ENCODE measurements around the gene OPTC. TPM values are rescaled to one million over a fixed set of nuclear protein-coding genes. Genes with fewer than 3 reads are reported as not detected.
"Not testable (repeated sequence)": the region's sequence is repeated elsewhere in the genome, so short reads cannot be mapped to it uniquely, and the experiment has no call there.

The OPTC gene
- total RNA-seq, 1 experiment from 2014 or later: not detected

- no peak for DNase-seq (ENCODE audit: low read depth)
- in situ Hi-C loops (cut with HindIII; ENCODE audit: low pct_unique_long_range_greater_than_20kb, low sequenced_read_pairs): no loop called here
Observed at GRCh38 chr1:203463469-203464062, 30.4 kb upstream of the OPTC start.

- DNase-seq (ENCODE audit: low read depth): no peak
- in situ Hi-C loops (cut with HindIII; ENCODE audit: low pct_unique_long_range_greater_than_20kb, low sequenced_read_pairs): no loop called here
Observed at GRCh38 chr1:203464226-203464625, 29.7 kb upstream of the OPTC start.

- no peak for DNase-seq (ENCODE audit: low read depth)
- in situ Hi-C loops (cut with HindIII; ENCODE audit: low pct_unique_long_range_greater_than_20kb, low sequenced_read_pairs): no loop called here
Observed at GRCh38 chr1:203464743-203465142, 29.2 kb upstream of the OPTC start.

DNA sequence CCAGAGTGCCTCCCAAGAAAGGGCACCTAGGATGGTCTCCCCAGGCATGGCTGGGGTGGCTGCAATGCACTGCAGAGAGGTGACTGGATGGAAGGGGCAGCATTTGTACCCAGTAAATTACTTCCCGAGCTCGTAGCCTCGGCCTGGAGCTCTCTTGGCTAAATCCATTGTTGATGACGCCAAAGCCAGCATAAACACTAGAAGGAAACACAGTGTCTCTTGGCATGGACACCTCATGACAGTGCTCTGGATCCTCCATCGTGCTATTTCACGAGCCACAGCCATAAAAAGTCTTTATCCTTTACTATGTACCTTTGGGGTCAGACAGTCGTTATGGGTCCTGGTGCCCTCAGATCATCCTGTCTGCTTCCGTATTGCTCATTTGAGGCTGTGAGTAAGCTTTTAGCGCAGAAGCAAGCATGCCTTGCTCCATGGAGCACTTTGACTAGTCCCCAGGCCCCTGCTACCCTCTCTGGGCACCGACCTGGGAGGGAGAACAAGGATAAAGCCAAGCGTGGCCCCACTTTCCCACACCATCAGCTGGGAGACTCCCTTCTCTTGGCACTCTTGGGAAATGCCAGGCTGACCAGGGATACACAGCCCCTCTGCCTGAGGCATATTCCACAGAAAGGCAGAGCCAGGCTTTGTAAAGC is 28.7 kb upstream of the OPTC start:
- no peak for DNase-seq (ENCODE audit: low read depth)
- in situ Hi-C loops (cut with HindIII; ENCODE audit: low pct_unique_long_range_greater_than_20kb, low sequenced_read_pairs): no loop called here

DNA sequence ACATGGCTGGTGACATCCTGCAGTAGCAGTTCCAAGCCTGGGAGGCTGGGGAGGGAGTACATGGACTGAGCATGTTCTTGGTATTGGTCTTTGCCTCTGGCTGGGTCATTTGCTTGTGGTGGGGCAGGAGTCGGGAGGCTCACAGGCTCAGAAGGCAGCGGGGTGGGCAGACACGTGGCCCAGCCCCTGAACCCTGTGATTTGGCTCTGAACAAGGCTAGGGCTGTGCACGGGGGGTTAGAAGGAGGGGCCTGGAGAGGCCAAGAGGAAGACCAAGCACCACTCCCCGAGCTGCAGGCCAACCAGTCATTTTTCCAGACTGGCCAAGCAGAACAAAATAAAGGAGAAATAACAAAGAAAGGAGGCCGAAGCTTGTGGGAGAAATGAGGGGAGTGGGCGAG is 28.0 kb upstream of the OPTC start:
- DNase-seq (ENCODE audit: low read depth): no peak
- in situ Hi-C loops (cut with HindIII; ENCODE audit: low pct_unique_long_range_greater_than_20kb, low sequenced_read_pairs): no loop called here

GRCh38 chr1:203466906-203467549 is 26.9 kb upstream of the OPTC start:
- DNase-seq (ENCODE audit: low read depth); in situ Hi-C loops (cut with HindIII; ENCODE audit: low pct_unique_long_range_greater_than_20kb, low sequenced_read_pairs): not testable (repeated sequence)

DNA sequence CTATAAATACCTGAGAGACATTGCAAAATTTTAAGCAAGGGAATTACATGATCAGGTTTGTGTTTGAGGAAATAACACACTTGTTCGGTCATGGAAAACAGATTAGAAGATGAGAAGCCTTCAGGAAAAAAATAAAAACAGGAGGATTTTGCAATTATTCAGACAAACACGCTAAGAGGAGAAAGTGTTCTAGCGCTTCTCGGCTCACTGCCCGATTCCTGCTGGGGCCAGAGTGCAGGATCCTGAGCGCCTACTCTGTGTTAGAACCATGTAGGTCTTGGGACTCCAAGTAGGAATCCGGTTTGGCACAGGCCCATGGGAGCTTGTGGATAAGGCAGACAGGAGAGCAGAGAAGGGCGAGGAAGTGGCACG is 26.4 kb upstream of the OPTC start:
- no peak for DNase-seq (ENCODE audit: low read depth)
- in situ Hi-C loops (cut with HindIII; ENCODE audit: low pct_unique_long_range_greater_than_20kb, low sequenced_read_pairs): no loop called here

GRCh38 chr1:203468326-203468725 is 25.6 kb upstream of the OPTC start:
- in situ Hi-C loops (cut with HindIII; ENCODE audit: low pct_unique_long_range_greater_than_20kb, low sequenced_read_pairs): no loop called here
- no peak for DNase-seq (ENCODE audit: low read depth)

- in situ Hi-C loops (cut with HindIII; ENCODE audit: low pct_unique_long_range_greater_than_20kb, low sequenced_read_pairs): no loop called here
- DNase-seq (ENCODE audit: low read depth): no peak
Observed at GRCh38 chr1:203470240-203470639, 23.7 kb upstream of the OPTC start.

GRCh38 chr1:203471841-203472240 is 22.1 kb upstream of the OPTC start:
- DNase-seq (ENCODE audit: low read depth): no peak
- in situ Hi-C loops (cut with HindIII; ENCODE audit: low pct_unique_long_range_greater_than_20kb, low sequenced_read_pairs): no loop called here

DNA sequence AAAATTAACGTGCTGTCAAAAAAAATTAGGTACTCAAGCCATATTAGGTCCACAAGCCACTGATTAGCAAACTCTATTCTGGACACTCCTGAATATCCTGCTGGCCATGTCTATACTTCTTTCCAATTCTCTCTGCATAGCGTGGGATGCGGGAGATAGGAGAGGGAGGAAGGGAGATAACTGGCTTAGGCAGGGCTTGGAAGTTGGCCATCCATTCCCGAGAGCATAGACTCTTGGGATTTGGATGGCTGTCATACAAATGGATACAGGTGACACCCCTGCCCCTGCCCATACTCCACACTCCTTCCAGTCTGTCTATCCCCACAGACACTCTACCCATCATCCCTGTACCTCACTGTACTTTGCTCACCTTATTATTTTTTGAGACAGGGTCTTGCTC is 20.7 kb upstream of the OPTC start:
- in situ Hi-C loops (cut with HindIII; ENCODE audit: low pct_unique_long_range_greater_than_20kb, low sequenced_read_pairs): no loop called here
- no peak for DNase-seq (ENCODE audit: low read depth)

GRCh38 chr1:203473781-203474305 is 20.1 kb upstream of the OPTC start:
- in situ Hi-C loops (cut with HindIII; ENCODE audit: low pct_unique_long_range_greater_than_20kb, low sequenced_read_pairs): no loop called here
- DNase-seq (ENCODE audit: low read depth): no peak

DNA sequence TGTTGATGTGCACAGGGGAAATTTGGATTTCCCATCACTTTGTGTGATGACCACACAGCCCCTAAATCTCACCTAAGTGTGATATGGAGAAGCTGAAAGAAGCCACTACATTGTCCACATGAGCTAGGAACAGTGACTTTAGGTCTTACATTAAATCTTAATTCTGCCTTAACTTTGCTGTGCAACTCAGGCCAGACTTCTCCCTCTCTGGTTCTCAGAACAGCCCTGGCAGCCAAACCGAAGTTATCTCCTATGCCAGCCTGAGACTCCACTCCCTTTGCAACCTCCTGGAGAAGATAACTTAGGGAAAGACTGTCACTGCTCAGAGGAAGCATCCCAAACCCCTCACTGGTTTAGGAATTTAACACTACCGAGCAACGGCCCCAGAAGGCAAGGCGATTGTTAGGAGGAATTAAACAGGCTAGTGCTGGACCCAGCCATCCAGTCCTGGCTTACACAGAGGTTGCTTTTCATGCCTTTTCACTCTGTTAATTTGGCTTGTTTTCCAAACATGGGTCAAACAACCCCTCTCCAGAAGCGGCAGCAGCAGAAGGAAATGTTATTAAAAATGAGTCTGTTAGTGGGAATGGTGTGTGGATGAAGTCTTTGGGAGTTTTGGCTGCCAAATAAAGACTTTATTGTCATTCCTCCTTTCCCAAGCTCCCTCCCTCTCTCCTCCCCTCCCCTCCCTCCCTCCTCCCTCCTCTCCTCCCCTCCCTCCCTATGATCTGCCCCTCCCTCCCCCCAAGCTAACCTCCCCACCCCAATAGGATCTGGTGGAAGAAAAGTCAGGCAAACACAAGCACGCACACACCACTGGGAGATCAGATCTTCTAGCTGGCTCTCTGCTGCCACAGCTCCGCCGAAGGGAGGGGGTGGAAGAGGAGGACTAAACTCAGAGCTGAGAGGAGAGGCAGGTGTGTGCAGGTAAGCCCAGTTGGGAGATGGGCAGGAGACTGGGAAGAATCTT is 18.7 kb upstream of the OPTC start, which contains the start of gene PRELP:
PRELP (plus strand) TSS at position 795 of the 970 bp plus-strand sequence. CDS start 7,379 bp downstream, outside the sequence.
- in situ Hi-C loops (cut with HindIII; ENCODE audit: low pct_unique_long_range_greater_than_20kb, low sequenced_read_pairs): no loop called here
- DNase-seq (ENCODE audit: low read depth): no peak

- in situ Hi-C loops (cut with HindIII; ENCODE audit: low pct_unique_long_range_greater_than_20kb, low sequenced_read_pairs): no loop called here
- DNase-seq (ENCODE audit: low read depth): no peak
Observed at GRCh38 chr1:203476216-203476814, 17.6 kb upstream of the OPTC start.

GRCh38 chr1:203477748-203478147 is 16.2 kb upstream of the OPTC start:
- in situ Hi-C loops (cut with HindIII; ENCODE audit: low pct_unique_long_range_greater_than_20kb, low sequenced_read_pairs): no loop called here
- DNase-seq (ENCODE audit: low read depth): no peak

GRCh38 chr1:203478231-203478630 is 15.7 kb upstream of the OPTC start:
- in situ Hi-C loops (cut with HindIII; ENCODE audit: low pct_unique_long_range_greater_than_20kb, low sequenced_read_pairs): no loop called here
- DNase-seq (ENCODE audit: low read depth): no peak

DNA sequence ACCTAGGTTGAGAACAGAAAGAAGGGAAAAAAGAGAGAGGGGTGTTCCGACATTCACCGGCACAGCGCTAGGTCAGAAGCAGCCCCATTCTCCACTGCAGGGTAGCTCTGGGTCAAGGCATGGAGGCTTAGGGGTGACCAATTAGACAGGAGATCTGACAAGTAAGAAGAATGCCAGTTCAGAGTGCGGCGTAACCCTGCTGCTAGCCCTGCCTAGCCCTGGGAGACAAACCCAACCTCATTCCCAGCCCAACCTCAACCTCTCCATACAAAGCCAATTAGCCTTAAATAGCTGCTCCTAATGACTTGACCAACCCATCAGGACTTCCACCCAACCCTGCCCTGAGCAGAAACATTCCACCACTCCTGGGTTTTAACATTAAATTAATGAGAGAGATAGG is 15.0 kb upstream of the OPTC start:
- in situ Hi-C loops (cut with HindIII; ENCODE audit: low pct_unique_long_range_greater_than_20kb, low sequenced_read_pairs): no loop called here
- DNase-seq (ENCODE audit: low read depth): no peak

DNA sequence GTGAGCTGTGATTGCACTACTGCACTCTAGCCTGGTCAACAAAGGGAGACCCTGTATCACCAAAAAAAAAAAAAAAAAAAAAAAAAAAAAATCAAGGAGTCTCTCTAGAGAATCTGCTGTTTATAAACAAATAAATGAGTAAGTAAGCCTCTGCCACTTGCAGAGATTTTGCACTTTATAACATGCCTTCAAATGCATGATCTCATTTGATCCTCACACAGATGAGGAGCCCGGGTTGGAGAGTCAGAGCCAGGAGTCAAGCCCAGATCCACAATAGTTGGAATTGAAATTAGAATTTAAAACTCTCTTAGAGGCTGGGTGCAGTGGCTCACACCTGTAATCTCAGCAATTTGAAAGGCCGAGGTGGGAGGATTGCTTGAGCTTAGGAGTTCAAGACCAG is 14.3 kb upstream of the OPTC start:
- no peak for DNase-seq (ENCODE audit: low read depth)
- in situ Hi-C loops (cut with HindIII; ENCODE audit: low pct_unique_long_range_greater_than_20kb, low sequenced_read_pairs): no loop called here

All from Caki2 (cell line).